ENCODE results near the gene PPL. TPM values are rescaled to one million over a fixed set of nuclear protein-coding genes. Genes with fewer than 3 reads are reported as not detected.

PPL gene
- total and polyA plus RNA-seq, 2 of the 8 experiments (the other 6 are each of a cell fraction or from before 2014, with no cell fraction given), result 11.3 to 29.5 TPM

- Histone ChIP-seq H3K23ac (ENCODE audit: insufficient read length) (no peak overlapping the region), H2BK5ac (ENCODE audit: low read depth, low read length) (no peak overlapping the region), H3K4me1 (replicated peaks in 1 of 4; ENCODE audit: control insufficient read depth in 3 of 4, insufficient read depth in 4 of 4, low read length in 3 of 4) (no peaks in the 10 kb centered on the region), H2BK20ac (ENCODE audit: low read length) (no peak overlapping the region), H3K56ac (replicated peaks; ENCODE audit: insufficient read length, low read depth, low read length) (no peak overlapping the region), H3K27me3 (replicated peaks in 1 of 4; ENCODE audit: control insufficient read depth in 3 of 4, extremely low read depth in 1 of 4, insufficient read depth in 3 of 4, low read length in 3 of 4) (no peaks in the 10 kb centered on the region), H4K91ac (replicated peaks; ENCODE audit: insufficient read length, low read length) (no peak overlapping the region), H2AK5ac (ENCODE audit: low read depth, low read length) (no peak overlapping the region), H4K5ac (ENCODE audit: insufficient read length, low read depth, low read length) (no peak overlapping the region), H4K20me1 (replicated peaks in 1 of 2; ENCODE audit: control insufficient read depth in 1 of 2, insufficient read depth in 2 of 2, low read length in 2 of 2) (peaks cover 2 to 8% of the 10 kb centered on the region in 2 experiments), H3K79me1 (ENCODE audit: low read depth, low read length) (peaks cover 4% of the 10 kb centered on the region; the same call in 1 of the 2 replicates), H2BK120ac (replicated peaks; ENCODE audit: low read depth, low read length) (no peak overlapping the region), H3K9ac (replicated peaks in 1 of 4; ENCODE audit: extremely low read depth in 1 of 4, low read depth in 3 of 4, low read length in 3 of 4) (no peak overlapping the region), H3K4me2 (ENCODE audit: insufficient read depth in 1 of 2, low read depth in 2 of 2, low read length in 2 of 2) (no peak overlapping the region), H3K79me2 (ENCODE audit: control insufficient read depth in 1 of 2, insufficient read depth in 2 of 2, low read length in 2 of 2) (0 out of 4 replicates have a peak, but pooled peaks cover 0 to 4% of the 10 kb centered on the region in 2 experiments), H3K4ac (replicated peaks; ENCODE audit: insufficient read length, low read depth, low read length) (no peak overlapping the region), H3K36me3 (ENCODE audit: control insufficient read depth in 2 of 4, insufficient read depth in 4 of 4, low read length in 3 of 4) (peaks cover 10 to 54% (median 42%) of the 10 kb centered on the region in 4 experiments), H2BK15ac (ENCODE audit: low read length) (no peak overlapping the region), H3K27ac (ENCODE audit: low read depth, low read length) (no peak overlapping the region), H2AFZ (ENCODE audit: low read length) (no peak overlapping the region), H2BK12ac (ENCODE audit: low read depth, low read length) (no peak overlapping the region), H3K14ac (ENCODE audit: insufficient read length) (no peak overlapping the region), H3K4me3 (ENCODE audit: extremely low read depth in 1 of 4, insufficient read depth in 2 of 4, low read depth in 3 of 4, low read length in 4 of 4) (no peak overlapping the region), H3K9me3 (ENCODE audit: insufficient read depth in 2 of 2, low read depth in 1 of 2, low read length in 1 of 2) (no peaks in the 10 kb centered on the region), H4K8ac (ENCODE audit: extremely low read depth, insufficient read depth, low read length) (no peak overlapping the region), H3K23me2 (ENCODE audit: low read depth, low read length) (no peaks in the 10 kb centered on the region), H3K18ac (ENCODE audit: extremely low read depth, low read length) (no peak overlapping the region)
- 95% methylated on average over 2 of the region's 2 CpGs; no CpG with 5 or more reads in 1 of the 2 experiments for WGBS, 2 experiments (ENCODE audit: extremely low coverage in 1 of 2, insufficient coverage in 1 of 2, insufficient read length in 1 of 2, insufficient replicate concordance in 2 of 2, low coverage in 1 of 2, low lambda C conversion rate in 2 of 2, missing lambda C conversion rate in 1 of 2)
- POLR2A ChIA-PET (ENCODE audit: partially characterized antibody), result interaction anchor here (1.1 to 1.4 kb wide), 3 partner anchors 10 to 48 kb away, joined by 3 to 4 read pairs (median 4); partner anchors contain the start of gene GLYR1
- FAIRE-seq, result no peak
- no peak for DNase-seq (ENCODE audit: low read depth in 1 of 2, low spot score in 2 of 2)
- TF ChIP-seq TAF1 (IDR thresholded peaks at IDR 0.05; ENCODE audit: low read depth, low read length), result no peak
- CTCF ChIA-PET (ENCODE audit: partially characterized antibody), result interaction anchor here (1.3 kb wide), 1 partner anchor 10 kb away, joined by 3 read pairs; no protein-coding TSS in a partner anchor
These were observed 100.2 kb downstream of the PPL start for GRCh38 chr16:4836727-4837126.

Data from H1 (cell line).